22Rv1 (cell line): Measurements from ENCODE around the gene RABGGTB.
"Not testable (repeated sequence)": the region's sequence is repeated elsewhere in the genome, so short reads cannot be mapped to it uniquely, and the experiment has no call there.

Experiments
- H3K27ac ChIP-seq: fragments of 450-650 bp; 2 replicates; pipeline ENCODE4 v1.5.1; 2017
- CTCF ChIP-seq: fragments of 450-650 bp; IDR thresholded peaks from 2 replicates; pipeline ENCODE4 v1.5.1; 2017; ENCODE audit warnings: mild to moderate bottlenecking
- ZFX ChIP-seq: fragments of 450-650 bp; IDR thresholded peaks from 2 replicates; pipeline ENCODE4 v1.6.1; 2017; ENCODE audit warnings: antibody characterized with exemption, borderline replicate concordance

The RABGGTB gene

GRCh38 chr1:75791022-75791421, 5.0 kb downstream of the RABGGTB start:
- H3K27ac ChIP-seq: peak overlapping the region; percentile 82; the same call in 1 of the 2 replicates
- TF ChIP-seq ZFX (no peak), CTCF (no peak)

GRCh38 chr1:75792091-75792490, 6.0 kb downstream of the RABGGTB start:
- H3K27ac ChIP-seq: no peak overlapping the region
- no peak for TF ChIP-seq CTCF
- TF ChIP-seq ZFX: no peak

- no peak for TF ChIP-seq ZFX
- no peak for TF ChIP-seq CTCF
- peak overlapping the region; percentile 7; the same call in 1 of the 2 replicates for H3K27ac ChIP-seq
Observed at GRCh38 chr1:75794382-75794781, 8.3 kb downstream of the RABGGTB start.

- TF ChIP-seq ZFX (no peak), CTCF (no peak)
- peak overlapping the region; percentile 23 for H3K27ac ChIP-seq
Observed at GRCh38 chr1:75795703-75796193, 9.7 kb downstream of the RABGGTB start.

- TF ChIP-seq CTCF: no peak
- TF ChIP-seq ZFX: no peak
- peak within 1 kb of the TSS; percentile 23 for H3K27ac ChIP-seq
Observed at GRCh38 chr1:75796376-75797272, 10.6 kb downstream of the RABGGTB start, which contains the start of gene MSH4. TSS of gene MSH4 (plus strand) at chr1:75796882. CDS start at chr1:75796986, 104 bp downstream.

- TF ChIP-seq CTCF: no peak
- TF ChIP-seq ZFX: no peak
- H3K27ac ChIP-seq: no peak overlapping the region
Observed at GRCh38 chr1:75797273-75797588, 11.2 kb downstream of the RABGGTB start.

GRCh38 chr1:75797606-75798216, 11.7 kb downstream of the RABGGTB start:
- TF ChIP-seq ZFX (no peak), CTCF (no peak)
- peak overlapping the region; percentile 4; the same call in 1 of the 2 replicates for H3K27ac ChIP-seq

- not testable (repeated sequence) for H3K27ac ChIP-seq
Observed at GRCh38 chr1:75801480-75801879, 15.4 kb downstream of the RABGGTB start.
